GM21717 (cell line): ENCODE data around the gene ACVR1C.
A peak's percentile ranks its signal among the peaks of the same experiment; 100 is the strongest.

Experiments
- ATAC-seq: cut with Tn5 transposase; IDR thresholded peaks from one replicate; pipeline ENCODE4 v1.9.1; 2021; ENCODE audit warnings: mild to moderate bottlenecking, moderate library complexity; ENCODE audit not compliant: unreplicated experiment

Gene ACVR1C

DNA sequence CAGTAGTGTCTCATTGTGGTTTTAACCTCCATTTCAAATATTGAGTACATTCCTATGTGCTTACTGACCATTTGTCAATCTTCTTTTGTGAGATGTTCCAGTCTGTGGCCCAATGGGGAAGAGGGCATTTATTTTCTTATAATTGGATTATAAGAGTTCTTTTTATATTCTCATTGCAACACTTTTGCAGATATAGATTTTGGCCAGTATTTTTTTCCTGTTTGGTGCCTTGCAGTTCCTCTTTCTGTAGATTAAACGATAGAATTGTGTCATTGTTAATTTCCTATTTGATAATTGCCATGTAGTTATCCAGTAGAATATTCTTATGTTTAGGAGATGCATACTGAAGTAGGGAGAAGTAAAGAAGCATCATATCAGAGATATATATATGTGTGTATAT is 128.3 kb downstream of the ACVR1C start:
- ATAC-seq, result no peak

DNA sequence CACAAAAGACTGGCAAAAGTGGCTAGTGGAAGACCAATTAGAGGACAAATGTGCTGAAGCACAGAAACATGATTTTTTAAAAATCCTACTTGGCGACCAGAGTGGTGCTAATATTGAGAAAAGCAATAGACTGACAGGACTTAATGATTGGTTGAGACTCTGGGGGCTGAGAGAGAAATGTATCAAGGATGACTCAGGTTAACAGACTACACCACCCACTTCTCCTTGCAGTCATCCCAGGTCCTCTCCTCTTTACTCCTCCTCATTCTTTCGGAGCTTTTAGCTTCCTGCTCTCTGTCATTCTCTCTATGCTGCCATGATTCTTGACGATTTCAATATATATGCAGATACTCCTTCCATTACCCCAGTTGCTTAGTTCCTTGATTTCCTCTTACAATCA is 130.2 kb downstream of the ACVR1C start:
- no peak for ATAC-seq

DNA sequence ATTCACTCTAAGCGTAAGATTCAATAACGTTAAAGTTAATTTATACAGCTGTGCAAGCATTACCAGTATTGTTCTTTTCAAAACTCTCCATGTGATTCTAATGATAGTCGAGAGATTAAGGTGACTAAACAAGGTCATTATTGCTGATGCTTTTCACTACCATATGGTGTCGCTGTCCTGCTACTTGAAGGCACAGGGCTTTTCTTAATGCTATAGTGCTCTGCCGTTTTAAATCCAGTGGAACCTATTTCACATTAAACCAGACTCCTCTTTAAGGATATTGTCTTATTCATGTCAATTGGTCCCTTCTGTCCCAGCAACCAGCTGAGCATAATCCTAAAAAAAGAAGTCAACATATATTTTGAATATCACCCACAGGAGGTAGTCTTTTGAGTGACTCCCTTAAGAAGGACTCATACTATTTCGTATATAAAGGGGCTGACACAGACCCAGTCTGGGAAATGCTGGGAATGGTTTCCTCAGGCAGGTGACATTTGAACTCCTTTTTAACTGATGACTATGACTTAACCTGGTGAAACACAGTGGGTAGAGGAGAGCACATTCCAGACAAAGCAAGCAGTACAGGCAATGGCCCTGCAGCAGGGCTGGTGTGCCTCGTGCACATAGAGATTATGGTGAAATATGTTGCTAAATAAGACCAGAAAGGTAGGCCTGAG is 130.9 kb downstream of the ACVR1C start:
- ATAC-seq, result peak; percentile 88

DNA sequence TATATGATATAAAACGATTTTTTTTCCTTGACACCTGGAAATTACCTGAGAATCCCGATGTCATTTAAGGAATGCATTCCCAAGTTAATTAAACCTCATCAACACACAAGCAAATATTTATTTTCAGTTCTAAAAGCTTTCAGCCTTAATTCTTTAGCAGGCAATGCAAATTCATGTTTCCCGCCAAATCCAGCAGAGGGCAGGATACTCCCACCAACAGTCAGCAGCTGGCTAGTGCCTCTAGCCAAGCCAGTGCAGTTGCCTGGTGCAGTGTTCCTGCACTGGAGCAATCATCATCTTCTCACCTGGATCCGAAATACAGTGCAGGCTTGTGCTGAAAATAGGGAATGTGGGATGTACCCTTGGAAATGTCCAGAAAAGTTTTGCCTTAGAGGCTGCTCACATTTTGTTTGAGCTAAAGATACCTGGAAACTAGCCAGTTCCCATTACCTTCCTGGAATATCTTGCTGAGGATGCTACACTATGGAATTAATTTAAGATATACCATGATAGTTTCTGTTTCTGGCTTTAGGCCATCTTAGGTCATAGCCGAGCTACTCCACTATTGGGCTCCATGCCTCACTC is 136.4 kb downstream of the ACVR1C start:
- ATAC-seq, result peak; percentile 93

DNA sequence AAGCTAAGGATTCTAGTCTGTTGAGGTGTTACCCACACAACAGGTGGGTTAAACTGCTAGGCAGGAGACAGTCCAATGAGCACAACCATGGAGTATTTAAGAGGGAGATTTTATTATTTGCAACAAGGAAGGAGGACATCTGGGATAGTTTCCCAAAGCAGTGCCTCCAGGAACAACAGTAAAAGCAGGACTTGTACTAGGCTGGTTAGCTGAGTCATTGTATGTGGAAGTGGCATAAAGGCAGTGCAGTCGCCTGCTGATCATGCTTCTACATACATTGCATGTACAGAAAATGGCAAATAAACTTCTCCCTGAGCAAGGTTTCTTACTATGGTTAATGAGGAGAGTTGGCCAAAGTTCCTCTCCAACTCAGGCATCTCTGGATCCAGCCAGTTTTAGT is 138.7 kb downstream of the ACVR1C start:
- no peak for ATAC-seq

DNA sequence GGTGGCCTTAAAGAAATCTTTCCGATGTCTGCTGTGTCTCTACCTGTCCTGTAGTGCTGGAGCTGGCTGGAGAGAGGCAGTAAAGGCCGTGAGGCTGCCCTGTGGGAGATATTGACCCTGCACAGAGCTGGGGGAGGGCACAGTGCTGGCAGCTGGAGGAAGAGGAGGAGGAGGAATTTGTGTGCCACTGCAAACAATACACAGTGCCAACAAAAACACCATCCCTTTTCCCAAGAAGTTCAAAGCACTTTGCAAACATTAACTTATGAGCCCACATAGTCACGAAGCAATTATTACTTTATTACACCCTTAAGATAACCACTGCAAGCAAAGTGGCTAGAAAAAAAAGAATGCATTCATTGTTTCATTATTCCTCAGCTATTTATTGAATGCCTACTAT is 139.8 kb downstream of the ACVR1C start:
- no peak for ATAC-seq

- ATAC-seq, result no peak
These were observed 140.9 kb downstream of the ACVR1C start for GRCh38 chr2:157487747-157488146.

DNA sequence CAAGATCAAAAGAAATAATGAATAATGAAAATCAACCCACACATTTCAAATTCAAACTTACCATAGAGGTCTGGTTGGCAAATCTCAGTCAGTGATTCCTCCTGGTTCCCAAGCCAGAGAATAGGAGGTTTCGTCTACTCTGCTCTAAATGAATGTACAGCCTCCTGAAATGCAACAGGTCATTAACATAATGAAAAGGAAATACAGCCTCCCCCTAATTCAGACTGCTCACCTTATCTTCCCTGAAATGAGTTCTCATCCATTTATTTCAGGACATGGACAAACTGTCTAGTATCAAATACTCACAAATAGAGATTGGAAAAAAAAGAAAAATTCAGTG is 141.4 kb downstream of the ACVR1C start:
- ATAC-seq, result no peak

DNA sequence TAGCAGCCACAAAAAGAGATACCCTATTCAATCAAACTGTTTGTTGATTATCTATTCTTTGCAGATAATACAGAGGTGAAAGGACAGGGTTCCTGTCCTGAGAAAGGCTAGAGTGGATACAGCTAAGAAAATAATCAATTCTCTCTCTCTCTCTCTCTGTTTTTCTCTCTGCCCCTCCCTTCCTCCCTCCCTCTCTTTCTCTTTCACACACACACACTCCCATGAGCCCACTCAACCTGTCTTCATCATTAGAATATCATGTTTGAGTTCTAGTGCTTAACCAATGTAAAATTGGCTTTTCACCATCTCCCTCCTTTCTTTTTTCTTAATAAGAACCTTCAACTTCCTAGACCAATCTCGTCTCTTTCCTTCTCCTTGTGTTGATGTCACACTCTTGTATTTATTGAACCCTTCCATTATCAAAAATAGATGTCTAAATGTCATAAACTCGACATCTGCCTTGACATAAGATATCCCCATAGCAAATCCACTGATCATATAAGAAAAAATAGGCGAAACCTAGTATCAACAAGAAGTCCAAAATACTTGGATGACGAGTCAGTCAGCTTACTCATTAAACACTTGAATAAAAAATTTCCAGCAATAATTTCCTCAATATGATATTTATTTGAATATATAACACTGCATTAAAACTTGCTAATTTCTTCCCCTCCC is 141.9 kb downstream of the ACVR1C start:
- no peak for ATAC-seq

GRCh38 chr2:157480182-157480961 is 148.3 kb downstream of the ACVR1C start:
- ATAC-seq, result peak; percentile 85

- peak; percentile 42 for ATAC-seq
These were observed 149.3 kb downstream of the ACVR1C start for GRCh38 chr2:157479081-157480027.

- no peak for ATAC-seq
These were observed 150.7 kb downstream of the ACVR1C start for GRCh38 chr2:157477919-157478318.

GRCh38 chr2:157476953-157477709 is 151.5 kb downstream of the ACVR1C start:
- ATAC-seq, result no peak
